ENCODE results near the gene LAMA5. TPM values are rescaled to one million over a fixed set of nuclear protein-coding genes. Genes with fewer than 3 reads are reported as not detected.

LAMA5 gene
- total RNA-seq, 2 experiments from 2014 or later: 53.3 to 162 TPM

DNA sequence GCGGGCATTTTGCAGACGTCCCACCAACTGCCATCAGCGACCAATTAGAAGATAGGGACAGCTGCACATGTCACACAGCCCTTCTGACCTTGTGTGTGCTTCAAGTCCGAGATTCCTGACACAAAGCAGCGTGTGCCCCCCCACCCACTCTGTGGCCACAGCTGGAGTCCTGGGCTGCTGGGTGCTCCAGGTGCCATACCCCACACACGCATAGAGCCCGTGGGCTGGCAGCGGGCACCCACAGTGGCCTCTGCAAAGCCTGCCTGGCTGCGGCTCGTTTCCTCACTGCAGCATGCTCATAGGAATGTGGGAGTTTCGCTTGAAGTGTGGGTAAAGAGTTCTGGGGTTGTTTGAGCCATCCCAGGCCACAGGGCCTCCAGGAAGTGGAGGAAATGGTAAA lies 66.8 kb downstream of the LAMA5 start:
- BruUV-seq (replicated peaks): no TSS peak
- H3K36me3 ChIP-seq (ENCODE audit: insufficient read depth, low read length): peaks cover 22% of the 10 kb centered on the region
- ChIA-PET POLR2A (interaction anchor here (0.6 to 1.0 kb wide), 4 partner anchors 41 to 380 kb away, joined by 3 to 6 read pairs (median 3); no protein-coding TSS in a partner anchor), CTCF (ENCODE audit: unreplicated experiment) (no interaction called here)
- intact Hi-C loops (cut with micrococcal nuclease; ENCODE audit: unreplicated experiment): no loop called here
- no peak for TF ChIP-seq EZH2phosphoT487 (IDR thresholded peaks at IDR 0.05; ENCODE audit: borderline replicate concordance, low read depth, low read length)
- no peak for TF ChIP-seq CTCF (conservative IDR thresholded peaks at IDR 0.05; ENCODE audit: low read length)
- H3K79me2 ChIP-seq (ENCODE audit: insufficient read depth, low read depth, low read length): peaks cover 24% of the 10 kb centered on the region
- H4K20me1 ChIP-seq (ENCODE audit: insufficient read depth, low read length): peaks cover 16% of the 10 kb centered on the region; the same call in 1 of the 2 replicates
- peaks cover 32% of the 10 kb centered on the region for H3K4me1 ChIP-seq (ENCODE audit: insufficient read depth, low read length, poor library complexity, severe bottlenecking)
- H2AFZ ChIP-seq (ENCODE audit: low read length): no peak overlapping the region
- H3K4me2 ChIP-seq (ENCODE audit: low read length): no peak overlapping the region
- no peak for DNase-seq (ENCODE audit: low spot score)
- H3K9me2 ChIP-seq (ENCODE audit: insufficient read depth, low read length): no peaks in the 10 kb centered on the region
- no peak overlapping the region for H3K27ac ChIP-seq (ENCODE audit: low read depth, low read length, poor library complexity, severe bottlenecking)
- H3K4me3 ChIP-seq (ENCODE audit: low read depth, low read length, poor library complexity, severe bottlenecking): no peak overlapping the region
- no peaks in the 10 kb centered on the region for H3K9me3 ChIP-seq (ENCODE audit: low read length)

- Histone ChIP-seq H2AFZ (ENCODE audit: low read length) (peak overlapping the region; percentile 36; the same call in 1 of the 2 replicates), H3K4me3 (ENCODE audit: low read depth, low read length, poor library complexity, severe bottlenecking) (no peak overlapping the region), H3K9me3 (ENCODE audit: low read length) (no peaks in the 10 kb centered on the region), H3K79me2 (ENCODE audit: insufficient read depth, low read depth, low read length) (peaks cover 18% of the 10 kb centered on the region), H3K4me2 (ENCODE audit: low read length) (peak overlapping the region; percentile 37; the same call in 1 of the 2 replicates), H3K27ac (ENCODE audit: low read depth, low read length, poor library complexity, severe bottlenecking) (no peak overlapping the region), H3K36me3 (ENCODE audit: insufficient read depth, low read length) (peaks cover 16% of the 10 kb centered on the region), H3K9me2 (ENCODE audit: insufficient read depth, low read length) (no peaks in the 10 kb centered on the region), H4K20me1 (ENCODE audit: insufficient read depth, low read length) (peaks cover 15% of the 10 kb centered on the region; the same call in 1 of the 2 replicates), H3K4me1 (ENCODE audit: insufficient read depth, low read length, poor library complexity, severe bottlenecking) (peaks cover 26% of the 10 kb centered on the region)
- no peak for TF ChIP-seq CTCF (conservative IDR thresholded peaks at IDR 0.05; ENCODE audit: low read length)
- TF ChIP-seq EZH2phosphoT487 (IDR thresholded peaks at IDR 0.05; ENCODE audit: borderline replicate concordance, low read depth, low read length): no peak
- ChIA-PET CTCF (ENCODE audit: unreplicated experiment) (no interaction called here), POLR2A (interaction anchor here (0.6 kb wide), 2 partner anchors 97 to 381 kb away, joined by 3 read pairs; no protein-coding TSS in a partner anchor)
- intact Hi-C loops (cut with micrococcal nuclease; ENCODE audit: unreplicated experiment): no loop called here
- peak; percentile 47 for DNase-seq (ENCODE audit: low spot score)
- BruUV-seq (replicated peaks): no TSS peak
Observed at GRCh38 chr20:62299666-62300236, 67.4 kb downstream of the LAMA5 start.

All from OCI-LY7 (cell line).